CD14-positive monocyte (primary cell): ENCODE results near the gene KAZN. TPM values are rescaled to one million over a fixed set of nuclear protein-coding genes. Genes with fewer than 3 reads are reported as not detected.

ENCODE experiments used
- DNase-seq, 3 donors: peaks; one replicate each; pipeline ENCODE4 v3.0.0-alpha.2; 2011 to 2022
- H2AFZ ChIP-seq: 2 replicates; pipeline ENCODE4 v1.6.0; 2012; ENCODE audit warnings: mild to moderate bottlenecking, low read depth, low read length, inconsistent platforms; ENCODE audit not compliant: insufficient read depth, poor library complexity, severe bottlenecking
- H3K27ac ChIP-seq, 2 donors: 1 replicate in 1 of 2; 2 replicates in 1 of 2; pipeline ENCODE4 v1.5.1; 2012 to 2013; ENCODE audit warnings: low read length in 2 of 2, control low read depth in 1 of 2, inconsistent platforms in 1 of 2, low read depth in 1 of 2, mild to moderate bottlenecking in 1 of 2
- H3K27me3 ChIP-seq, 2 donors: one replicate each; pipeline versions ENCODE4 v1.6.0 to v1.6.1; 2011 to 2013; ENCODE audit warnings: low read length in 2 of 2; ENCODE audit not compliant: control insufficient read depth in 2 of 2, insufficient read depth in 2 of 2
- H3K36me3 ChIP-seq, 2 donors: replicated peaks in 1 of 2; 1 replicate in 1 of 2; 2 replicates in 1 of 2; pipeline versions ENCODE4 v1.5.1 to v1.6.1; 2012 to 2013; ENCODE audit warnings: low read length in 2 of 2, control low read depth in 1 of 2, inconsistent platforms in 1 of 2, mild to moderate bottlenecking in 1 of 2; ENCODE audit not compliant: insufficient read depth in 2 of 2, control insufficient read depth in 1 of 2
- H3K4me1 ChIP-seq, 2 donors: 1 replicate in 1 of 2; 2 replicates in 1 of 2; pipeline versions ENCODE4 v1.5.1 to v1.6.1; 2012 to 2013; ENCODE audit warnings: low read length in 2 of 2, control low read depth in 1 of 2, inconsistent platforms in 1 of 2, mild to moderate bottlenecking in 1 of 2, moderate library complexity in 1 of 2; ENCODE audit not compliant: insufficient read depth in 2 of 2, control insufficient read depth in 1 of 2
- H3K4me2 ChIP-seq: replicated peaks from 2 replicates; pipeline ENCODE3; 2012; ENCODE audit warnings: low read length, moderate library complexity, mild to moderate bottlenecking; ENCODE audit not compliant: poor library complexity, severe bottlenecking; ENCODE audit errors: extremely low read depth
- H3K4me3 ChIP-seq, 3 experiments: fragments of 200-600 bp in 1 of 3; sonication (generic) in 1 of 3; replicated peaks in 1 of 3; 1 replicate in 2 of 3; 2 replicates in 1 of 3; pipeline ENCODE4 v1.5.1; 2011 to 2013; ENCODE audit warnings: low read length in 3 of 3, mild to moderate bottlenecking in 3 of 3, control low read depth in 2 of 3, low read depth in 2 of 3, inconsistent platforms in 1 of 3, moderate library complexity in 1 of 3
- H3K79me2 ChIP-seq: 2 replicates; pipeline ENCODE4 v1.6.0; 2012; ENCODE audit warnings: mild to moderate bottlenecking, control low read depth, inconsistent platforms, low read length, moderate library complexity; ENCODE audit not compliant: insufficient read depth
- H3K9ac ChIP-seq: 2 replicates; pipeline ENCODE4 v1.6.0; 2017; ENCODE audit warnings: low read length, mild to moderate bottlenecking; ENCODE audit not compliant: insufficient read depth, poor library complexity, severe bottlenecking
- H3K9me3 ChIP-seq, 2 donors: replicated peaks in 1 of 2; 1 replicate in 1 of 2; 2 replicates in 1 of 2; pipeline versions ENCODE4 v1.5.1 to v1.6.1; 2012 to 2013; ENCODE audit warnings: low read length in 2 of 2, control low read depth in 1 of 2; ENCODE audit not compliant: control insufficient read depth in 1 of 2, insufficient read depth in 1 of 2
- H4K20me1 ChIP-seq: 2 replicates; pipeline ENCODE4 v1.6.0; 2012; ENCODE audit warnings: mild to moderate bottlenecking, low read length, control low read depth, moderate library complexity; ENCODE audit not compliant: insufficient read depth
- H3K27ac Mint-ChIP-seq, 7 donors: one replicate each; pipeline ENCODE4 v1.8.0; 2020; ENCODE audit warnings: mild to moderate bottlenecking in 7 of 7, mixed read lengths in 7 of 7, moderate library complexity in 6 of 7, inconsistent platforms in 2 of 7
- H3K27me3 Mint-ChIP-seq, 3 donors: one replicate each; pipeline ENCODE4 v1.8.0; 2021 to 2022; ENCODE audit warnings: low read depth in 3 of 3, mild to moderate bottlenecking in 3 of 3, mixed read lengths in 3 of 3, moderate library complexity in 3 of 3, inconsistent platforms in 1 of 3
- H3K36me3 Mint-ChIP-seq, 2 donors: one replicate each; pipeline ENCODE4 v1.8.0; 2020; ENCODE audit warnings: mixed read lengths in 2 of 2, inconsistent platforms in 1 of 2, mild to moderate bottlenecking in 1 of 2
- H3K4me1 Mint-ChIP-seq: one replicate; pipeline ENCODE4 v1.8.0; 2020; ENCODE audit warnings: mild to moderate bottlenecking, mixed read lengths
- H3K4me3 Mint-ChIP-seq, 2 donors: one replicate each; pipeline ENCODE4 v1.8.0; 2020; ENCODE audit warnings: mild to moderate bottlenecking in 2 of 2, mixed read lengths in 2 of 2, moderate library complexity in 1 of 2
- H3K9me3 Mint-ChIP-seq, 7 donors: one replicate each; pipeline ENCODE4 v1.8.0; 2020 to 2022; ENCODE audit warnings: mixed read lengths in 7 of 7, mild to moderate bottlenecking in 6 of 7, moderate library complexity in 6 of 7, inconsistent platforms in 2 of 7
- CTCF ChIP-seq: fragments of 200-600 bp; IDR thresholded peaks from one replicate; pipeline ENCODE4 v1.8.0; 2022; ENCODE audit warnings: antibody characterized with exemption, mild to moderate bottlenecking
- WGBS: methylation state at CpG from one replicate; pipeline ENCODE4 v1.1.5; 2013; ENCODE audit warnings: missing lambda C conversion rate; ENCODE audit not compliant: insufficient coverage; 5-methylcytosine and 5-hydroxymethylcytosine counted together
- intact Hi-C, 2 donors: fragments of 100-400 bp; cut with micrococcal nuclease; formaldehyde crosslinking; loops; one replicate each; pipeline versions ENCODE4 v1.15.0 to v1.15.1; 2023
- polyA plus RNA-seq, 3 donors: library from polyadenylated mRNA; depleted of rRNA in 1 of 3; unstranded in 2 of 3; stranded (reverse) in 1 of 3; fragments of 300-500 nt in 2 of 3; fragments of >200 nt in 1 of 3; fragmentation: Illumina TruSeq in 2 of 3; gene quantifications; 1 replicate in 2 of 3; 2 replicates in 1 of 3; pipeline ENCODE4 v1.2.3, GENCODE V29; 2012 to 2021

Gene KAZN
- polyA plus RNA-seq, 3 donors = not detected

- peaks cover 0 to 8% (median 3%) of the 10 kb centered on the region in 7 donors for H3K9me3 Mint-ChIP-seq
- no peak overlapping the region for H3K9ac ChIP-seq
- no peak for DNase-seq
- H3K4me2 ChIP-seq = no peak overlapping the region
- no peaks in the 10 kb centered on the region for H3K36me3 ChIP-seq
- H3K27me3 Mint-ChIP-seq = peaks cover 4 to 8% (median 7%) of the 10 kb centered on the region in 3 donors
- no peaks in the 10 kb centered on the region for H4K20me1 ChIP-seq
- no peaks in the 10 kb centered on the region for H3K27me3 ChIP-seq
- H3K36me3 Mint-ChIP-seq = no peaks in the 10 kb centered on the region
- H3K27ac ChIP-seq = no peak overlapping the region
- H3K9me3 ChIP-seq = no peaks in the 10 kb centered on the region
- no peak overlapping the region for H3K4me3 Mint-ChIP-seq
- H3K27ac Mint-ChIP-seq = no peak overlapping the region
- intact Hi-C loops = no loop called here
- no peaks in the 10 kb centered on the region for H3K79me2 ChIP-seq
- no peak overlapping the region for H3K4me3 ChIP-seq
- no peak for TF ChIP-seq CTCF
- WGBS = 90% methylated on average over 3 of the region's 7 CpGs
- H3K4me1 ChIP-seq = no peaks in the 10 kb centered on the region
- peaks cover 12% of the 10 kb centered on the region for H3K4me1 Mint-ChIP-seq
- no peak overlapping the region for H2AFZ ChIP-seq
Measured at GRCh38 chr1:14617791-14618190, 19.3 kb downstream of the KAZN start.

- H3K27ac Mint-ChIP-seq = no peak overlapping the region
- no peak overlapping the region for H3K4me3 ChIP-seq
- H3K9me3 ChIP-seq = no peaks in the 10 kb centered on the region
- H3K4me1 ChIP-seq = no peaks in the 10 kb centered on the region
- peaks cover under 1% of the 10 kb centered on the region for H3K4me1 Mint-ChIP-seq
- H3K4me3 Mint-ChIP-seq = no peak overlapping the region
- H4K20me1 ChIP-seq = no peaks in the 10 kb centered on the region
- peaks cover 0 to 8% (median 3%) of the 10 kb centered on the region in 7 donors for H3K9me3 Mint-ChIP-seq
- H3K9ac ChIP-seq = no peak overlapping the region
- H3K27ac ChIP-seq = no peak overlapping the region
- no peak for TF ChIP-seq CTCF
- no peaks in the 10 kb centered on the region for H3K36me3 Mint-ChIP-seq
- intact Hi-C loops = no loop called here
- no peak overlapping the region for H3K4me2 ChIP-seq
- H3K36me3 ChIP-seq = no peaks in the 10 kb centered on the region
- no peaks in the 10 kb centered on the region for H3K27me3 ChIP-seq
- peaks cover 4 to 5% (median 4%) of the 10 kb centered on the region in 3 donors for H3K27me3 Mint-ChIP-seq
- H2AFZ ChIP-seq = no peak overlapping the region
- no peaks in the 10 kb centered on the region for H3K79me2 ChIP-seq
- no peak for DNase-seq
Measured at GRCh38 chr1:14620941-14621340, 22.5 kb downstream of the KAZN start.
